Measurements from ENCODE around the gene PLK3. TPM values are rescaled to one million over a fixed set of nuclear protein-coding genes. Genes with fewer than 3 reads are reported as not detected.

PLK3 gene
- total RNA-seq, 1 donor: 33.7 TPM

GRCh38 chr1:44775078-44775929, 24.9 kb upstream of the PLK3 start, which contains the start of gene RPS8:
RPS8 (plus strand) TSS chr1:44775540; CDS start chr1:44775597, 57 bp downstream.
- no peak for TF ChIP-seq CTCF (IDR thresholded peaks at IDR 0.05; ENCODE audit: extremely low read depth, low read depth, low read length)
- H3K27ac ChIP-seq (ENCODE audit: low read depth, low read length): peak within 1 kb of the TSS; percentile 97
- H3K4me2 ChIP-seq (ENCODE audit: insufficient read depth, low read length): peak within 1 kb of the TSS; percentile 97
- no peaks in the 10 kb centered on the region for H3K27me3 ChIP-seq (ENCODE audit: insufficient read depth, low read length)
- H3K9me3 ChIP-seq (ENCODE audit: low read depth, low read length): no peaks in the 10 kb centered on the region
- H3K4me1 ChIP-seq (ENCODE audit: insufficient read depth, low read length): peaks cover 21% of the 10 kb centered on the region
- peak within 1 kb of the TSS; percentile 95 for H2AFZ ChIP-seq (ENCODE audit: low read length)
- peak; percentile 96 for DNase-seq (ENCODE audit: insufficient read length, low spot score, missing footprints)
- H4K20me1 ChIP-seq (ENCODE audit: insufficient read depth, low read length): peaks cover 35% of the 10 kb centered on the region
- peaks cover 42% of the 10 kb centered on the region for H3K36me3 ChIP-seq (ENCODE audit: insufficient read depth, low read length)
- peaks cover 38% of the 10 kb centered on the region for H3K79me2 ChIP-seq (ENCODE audit: insufficient read depth, low read length)
- peak within 1 kb of the TSS; percentile 91 for H3K4me3 ChIP-seq (ENCODE audit: insufficient read depth, low read length)

- Histone ChIP-seq H4K20me1 (ENCODE audit: insufficient read depth, low read length) (peaks cover 35% of the 10 kb centered on the region), H3K4me3 (ENCODE audit: insufficient read depth, low read length) (peak overlapping the region; percentile 91), H3K4me2 (ENCODE audit: insufficient read depth, low read length) (peak overlapping the region; percentile 97), H2AFZ (ENCODE audit: low read length) (no peak overlapping the region), H3K4me1 (ENCODE audit: insufficient read depth, low read length) (peaks cover 21% of the 10 kb centered on the region), H3K36me3 (ENCODE audit: insufficient read depth, low read length) (peaks cover 47% of the 10 kb centered on the region), H3K9me3 (ENCODE audit: low read depth, low read length) (no peaks in the 10 kb centered on the region), H3K27me3 (ENCODE audit: insufficient read depth, low read length) (no peaks in the 10 kb centered on the region), H3K27ac (ENCODE audit: low read depth, low read length) (peak overlapping the region; percentile 97), H3K79me2 (ENCODE audit: insufficient read depth, low read length) (peaks cover 38% of the 10 kb centered on the region)
- TF ChIP-seq CTCF (IDR thresholded peaks at IDR 0.05; ENCODE audit: extremely low read depth, low read depth, low read length): no peak
- peak; percentile 84 for DNase-seq (ENCODE audit: insufficient read length, low spot score, missing footprints)
These were observed 24.0 kb upstream of the PLK3 start for GRCh38 chr1:44775930-44776729.

- H3K36me3 ChIP-seq (ENCODE audit: insufficient read depth, low read length): peaks cover 47% of the 10 kb centered on the region
- peak overlapping the region; percentile 91 for H3K4me3 ChIP-seq (ENCODE audit: insufficient read depth, low read length)
- peaks cover 21% of the 10 kb centered on the region for H3K4me1 ChIP-seq (ENCODE audit: insufficient read depth, low read length)
- no peak overlapping the region for H2AFZ ChIP-seq (ENCODE audit: low read length)
- H3K79me2 ChIP-seq (ENCODE audit: insufficient read depth, low read length): peaks cover 38% of the 10 kb centered on the region
- no peak for TF ChIP-seq CTCF (IDR thresholded peaks at IDR 0.05; ENCODE audit: extremely low read depth, low read depth, low read length)
- no peaks in the 10 kb centered on the region for H3K27me3 ChIP-seq (ENCODE audit: insufficient read depth, low read length)
- H3K4me2 ChIP-seq (ENCODE audit: insufficient read depth, low read length): peak overlapping the region; percentile 97
- peak overlapping the region; percentile 97 for H3K27ac ChIP-seq (ENCODE audit: low read depth, low read length)
- H3K9me3 ChIP-seq (ENCODE audit: low read depth, low read length): no peaks in the 10 kb centered on the region
- DNase-seq (ENCODE audit: insufficient read length, low spot score, missing footprints): no peak
- H4K20me1 ChIP-seq (ENCODE audit: insufficient read depth, low read length): peaks cover 35% of the 10 kb centered on the region
These were observed 23.5 kb upstream of the PLK3 start for GRCh38 chr1:44776730-44777068.

GRCh38 chr1:44777547-44777946, 22.6 kb upstream of the PLK3 start:
- peaks cover 38% of the 10 kb centered on the region for H3K79me2 ChIP-seq (ENCODE audit: insufficient read depth, low read length)
- peaks cover 21% of the 10 kb centered on the region for H3K4me1 ChIP-seq (ENCODE audit: insufficient read depth, low read length)
- no peaks in the 10 kb centered on the region for H3K9me3 ChIP-seq (ENCODE audit: low read depth, low read length)
- H3K27me3 ChIP-seq (ENCODE audit: insufficient read depth, low read length): no peaks in the 10 kb centered on the region
- TF ChIP-seq CTCF (IDR thresholded peaks at IDR 0.05; ENCODE audit: extremely low read depth, low read depth, low read length): no peak
- H4K20me1 ChIP-seq (ENCODE audit: insufficient read depth, low read length): peaks cover 35% of the 10 kb centered on the region
- peak overlapping the region; percentile 97 for H3K27ac ChIP-seq (ENCODE audit: low read depth, low read length)
- H3K4me2 ChIP-seq (ENCODE audit: insufficient read depth, low read length): peak overlapping the region; percentile 97
- H3K36me3 ChIP-seq (ENCODE audit: insufficient read depth, low read length): peaks cover 47% of the 10 kb centered on the region
- DNase-seq (ENCODE audit: insufficient read length, low spot score, missing footprints): no peak
- no peak overlapping the region for H2AFZ ChIP-seq (ENCODE audit: low read length)
- peak overlapping the region; percentile 91 for H3K4me3 ChIP-seq (ENCODE audit: insufficient read depth, low read length)
